Muscle of back (tissue), 13 donors: ENCODE results near the gene SHBG. TPM values are rescaled to one million over a fixed set of nuclear protein-coding genes. Genes with fewer than 3 reads are reported as not detected.
"Not testable (repeated sequence)": the region's sequence is repeated elsewhere in the genome, so short reads cannot be mapped to it uniquely, and the experiment has no call there.

Experiments
- DNase-seq, 3 donors: peaks; one replicate each; pipeline versions ENCODE4 v3.0.0 to v3.0.0-alpha.2; 2013
- long read RNA-seq, 9 donors: transcript quantifications; one replicate each; lab custom pipeline, GENCODE V29; 2026
- polyA plus RNA-seq, 10 donors: library from polyadenylated mRNA; unstranded; fragments of 120-200 nt; gene quantifications; one replicate each; pipeline ENCODE4 v1.2.1, GENCODE V29; 2013; ENCODE audit not compliant: insufficient read length in 10 of 10

Gene SHBG
- 1 to 10 TPM in 4 of 10 donors, under 1 TPM in 6; 0.21 to 1.5 (median 0.91) TPM for polyA plus RNA-seq
- long read RNA-seq, donor 1: 0 reads
- long read RNA-seq, donor 2, partial matches to known transcripts: 0 of 1 reads
- long read RNA-seq, donor 2, other reads (novel, unspliced or antisense): 0 of 1 reads
- long read RNA-seq, donor 3: 0 reads
- long read RNA-seq, donor 4: 0 reads
- long read RNA-seq, donor 5, partial matches to known transcripts: 11 of 122 reads
- long read RNA-seq, donor 5, other reads (novel, unspliced or antisense): 111 of 122 reads
- long read RNA-seq, donor 6, partial matches to known transcripts: 10 of 112 reads
- long read RNA-seq, donor 6, other reads (novel, unspliced or antisense): 102 of 112 reads
- long read RNA-seq, donor 7: 0 reads
- long read RNA-seq, donor 8, partial matches to known transcripts: 25 of 54 reads
- long read RNA-seq, donor 8, other reads (novel, unspliced or antisense): 29 of 54 reads
- long read RNA-seq, donor 9: 0 reads

GRCh38 chr17:7629939-7630571 lies at the start of gene SHBG:
SHBG (plus strand) TSS chr17:7630135; CDS start chr17:7630173, 38 bp downstream.
- DNase-seq: no peak

- no peak for DNase-seq
Measured at GRCh38 chr17:7580604-7581575, 49.0 kb upstream of the SHBG start.

- DNase-seq: peak in 1 of 3 donors; percentile 44
Measured at GRCh38 chr17:7582396-7583252, 47.3 kb upstream of the SHBG start.

- peak; percentile 98 to 100 (median 99) for DNase-seq
Measured at GRCh38 chr17:7583253-7584109, 46.5 kb upstream of the SHBG start, which contains the start of gene MPDU1. MPDU1 (plus strand) TSS chr17:7583852; CDS start chr17:7583863, 11 bp downstream.

GRCh38 chr17:7586673-7587419 lies 43.1 kb upstream of the SHBG start:
- no peak for DNase-seq

GRCh38 chr17:7587420-7588151 lies 42.3 kb upstream of the SHBG start:
- peak in 2 of 3 donors; percentile 75 to 82 for DNase-seq

- no peak for DNase-seq
Measured at GRCh38 chr17:7588553-7589203, 41.3 kb upstream of the SHBG start.

GRCh38 chr17:7589204-7589868 lies 40.6 kb upstream of the SHBG start:
- peak; percentile 80 to 95 (median 93) for DNase-seq

- DNase-seq: peak in 1 of 3 donors; percentile 70
Measured at GRCh38 chr17:7589891-7590691, 39.8 kb upstream of the SHBG start, which contains the start of gene SOX15. SOX15 (minus strand) TSS chr17:7590094; CDS start chr17:7589676, 418 bp downstream.

GRCh38 chr17:7590743-7591142 lies 39.2 kb upstream of the SHBG start:
- DNase-seq: no peak

- DNase-seq: no peak
Measured at GRCh38 chr17:7591596-7591995, 38.3 kb upstream of the SHBG start.

GRCh38 chr17:7592422-7593021 lies 37.4 kb upstream of the SHBG start:
- no peak for DNase-seq

GRCh38 chr17:7593296-7593695 lies 36.6 kb upstream of the SHBG start:
- DNase-seq: no peak

GRCh38 chr17:7597561-7597960 lies 32.4 kb upstream of the SHBG start:
- not testable (repeated sequence) for DNase-seq

- DNase-seq: no peak
Measured at GRCh38 chr17:7606280-7606679, 23.7 kb upstream of the SHBG start.

GRCh38 chr17:7610641-7611040 lies 19.3 kb upstream of the SHBG start:
- DNase-seq: no peak
